ENCODE data around the gene DGKD.

DGKD gene

DNA sequence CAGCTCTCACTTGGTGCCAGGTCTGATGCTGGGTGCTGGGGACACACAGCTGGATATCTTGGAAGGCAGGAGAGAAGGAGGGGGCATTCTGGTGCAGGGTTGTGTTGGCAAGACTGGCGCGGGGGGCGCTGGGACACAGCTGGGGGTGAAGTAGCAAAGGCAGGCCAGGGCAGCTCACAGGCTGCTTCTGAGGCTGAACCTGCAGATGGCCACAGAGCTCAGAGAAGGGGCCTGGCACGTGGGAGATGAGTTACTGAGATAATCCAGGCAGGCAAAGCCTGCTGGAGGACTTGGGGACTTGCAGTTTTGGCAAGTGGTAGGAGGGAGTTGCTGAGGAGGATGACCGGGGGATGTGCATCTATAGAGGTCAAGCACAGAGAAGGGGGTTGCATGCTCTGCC lies 16.2 kb upstream of the DGKD start:
- DNase-seq = no peak

GRCh38 chr2:233338812-233339368 lies 15.4 kb upstream of the DGKD start:
- no peak for DNase-seq

DNA sequence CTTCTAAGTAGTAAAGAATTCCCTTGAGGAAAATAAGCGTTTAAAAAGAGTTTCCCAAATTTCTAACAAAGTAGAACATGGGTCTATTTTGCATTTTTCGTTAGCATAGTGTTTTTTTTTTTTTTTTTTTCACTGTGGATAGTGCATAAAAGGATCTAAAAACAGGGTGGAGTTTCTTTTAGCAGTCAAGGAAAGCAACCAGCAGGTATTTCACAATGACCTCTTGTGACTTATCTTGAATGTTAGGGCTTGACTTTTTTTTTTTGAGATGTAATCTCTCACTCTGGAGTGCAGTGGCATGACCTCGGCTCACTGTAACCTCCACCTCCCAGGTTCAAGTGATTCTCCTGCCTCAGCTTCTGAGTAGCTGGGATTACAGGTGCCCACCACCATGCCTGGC lies 14.9 kb upstream of the DGKD start:
- DNase-seq = no peak

GRCh38 chr2:233341296-233341695 lies 13.0 kb upstream of the DGKD start:
- DNase-seq = no peak

DNA sequence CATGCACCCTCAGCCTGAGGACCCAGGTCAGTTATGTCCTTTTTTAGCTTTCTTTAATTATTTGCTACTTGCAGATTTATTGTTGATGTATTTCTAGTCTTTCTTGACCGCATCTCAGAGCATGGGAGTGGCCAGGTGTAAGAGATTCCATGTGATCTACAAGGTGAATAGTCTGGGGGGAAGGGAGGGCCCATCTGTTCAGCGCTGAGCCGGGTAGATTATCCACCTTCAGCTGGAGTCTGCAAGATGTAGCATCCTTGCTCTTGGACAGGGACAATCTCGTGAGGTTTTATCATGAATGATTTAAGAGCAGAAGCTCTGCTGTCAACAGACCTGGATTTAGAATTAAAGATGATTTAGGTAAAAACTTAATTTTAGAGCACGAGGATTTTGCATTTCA lies 12.0 kb upstream of the DGKD start:
- DNase-seq = peak; percentile 43

DNA sequence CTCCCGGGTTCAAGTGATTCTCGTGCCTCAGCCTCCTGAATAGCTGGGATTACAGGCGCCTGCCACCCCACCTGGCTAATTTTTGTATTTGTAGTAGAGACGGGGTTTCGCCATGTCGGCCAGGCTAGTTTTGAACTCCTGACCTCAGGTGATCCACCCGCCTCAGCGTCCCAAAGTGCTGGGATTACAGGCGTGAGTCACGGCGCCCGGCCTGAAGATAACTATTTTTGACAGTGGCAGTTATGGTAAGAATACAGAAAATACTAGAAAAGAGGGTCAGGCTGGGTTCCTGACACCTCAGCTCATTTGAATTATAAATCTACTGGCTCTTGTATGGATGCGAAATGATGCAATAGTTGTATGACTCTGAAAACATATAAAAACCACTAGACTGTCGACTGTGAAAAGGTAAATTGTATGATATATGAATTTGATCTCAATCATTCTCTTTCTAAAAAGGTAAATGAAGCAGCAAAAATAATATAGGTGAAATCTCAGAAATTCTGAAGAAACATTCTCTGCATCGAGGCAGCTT lies 11.1 kb upstream of the DGKD start:
- DNase-seq = no peak

DNA sequence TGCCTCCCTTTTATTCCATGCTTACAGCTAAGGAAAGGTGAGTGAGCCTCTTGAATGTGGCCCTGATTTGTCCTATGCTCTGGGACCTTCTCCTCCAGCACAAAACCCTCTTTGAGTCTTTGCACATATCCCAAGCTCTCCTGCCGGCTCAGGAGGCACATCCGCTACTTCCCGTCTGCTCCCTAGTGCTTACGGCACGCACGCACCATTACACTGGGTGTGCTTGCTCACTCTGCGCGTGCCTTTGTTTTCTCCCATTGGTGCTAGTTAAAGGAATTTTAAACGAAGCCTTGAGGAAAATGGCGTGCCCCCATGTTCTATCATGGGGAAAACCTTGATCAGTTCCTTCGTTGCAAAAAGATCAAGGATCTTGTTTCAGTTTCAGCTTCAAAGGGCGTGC lies 7.9 kb upstream of the DGKD start:
- no peak for DNase-seq

DNA sequence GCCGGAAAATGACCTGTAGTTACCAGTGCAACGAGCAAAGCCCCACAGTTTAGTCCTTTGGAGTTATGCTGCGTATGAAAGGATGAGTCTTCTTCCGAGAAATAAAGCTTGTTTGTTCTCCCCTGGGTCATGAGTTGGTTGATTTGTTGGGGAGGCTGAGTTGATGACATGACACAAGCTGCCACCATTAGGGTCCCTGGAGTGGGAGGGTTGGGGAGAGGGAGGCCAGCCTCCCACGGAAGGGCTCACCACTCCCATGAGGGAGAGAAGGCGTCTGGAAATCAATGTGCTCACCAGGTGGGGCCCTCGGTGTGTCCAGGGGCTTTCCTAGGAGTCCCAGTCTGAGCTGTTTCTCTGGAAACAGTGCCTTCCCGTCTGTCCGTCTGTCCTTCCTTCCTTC lies 7.4 kb upstream of the DGKD start:
- DNase-seq = no peak

GRCh38 chr2:233349005-233349998 lies 5.0 kb upstream of the DGKD start:
- DNase-seq = no peak

GRCh38 chr2:233350708-233351107 lies 3.6 kb upstream of the DGKD start:
- DNase-seq = peak; percentile 41

DNA sequence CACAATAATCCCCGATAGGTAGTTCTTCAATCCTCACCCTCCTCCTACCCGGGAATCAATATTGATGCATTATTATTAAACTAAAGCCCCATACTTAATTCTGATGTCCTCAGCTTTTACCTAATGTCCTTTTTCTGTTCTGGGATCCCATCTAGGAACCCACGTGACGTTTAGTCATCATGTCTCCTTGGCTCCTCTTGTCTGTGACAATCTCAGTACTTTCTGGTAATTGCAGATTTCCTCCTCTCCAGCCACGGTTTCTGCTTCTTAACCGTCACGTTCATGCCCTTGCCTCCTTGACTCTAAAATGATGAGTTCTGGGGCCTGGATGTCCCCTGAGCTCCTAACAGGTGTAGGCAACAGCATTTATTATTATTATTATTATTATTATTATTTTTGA lies 2.9 kb upstream of the DGKD start:
- no peak for DNase-seq

DNA sequence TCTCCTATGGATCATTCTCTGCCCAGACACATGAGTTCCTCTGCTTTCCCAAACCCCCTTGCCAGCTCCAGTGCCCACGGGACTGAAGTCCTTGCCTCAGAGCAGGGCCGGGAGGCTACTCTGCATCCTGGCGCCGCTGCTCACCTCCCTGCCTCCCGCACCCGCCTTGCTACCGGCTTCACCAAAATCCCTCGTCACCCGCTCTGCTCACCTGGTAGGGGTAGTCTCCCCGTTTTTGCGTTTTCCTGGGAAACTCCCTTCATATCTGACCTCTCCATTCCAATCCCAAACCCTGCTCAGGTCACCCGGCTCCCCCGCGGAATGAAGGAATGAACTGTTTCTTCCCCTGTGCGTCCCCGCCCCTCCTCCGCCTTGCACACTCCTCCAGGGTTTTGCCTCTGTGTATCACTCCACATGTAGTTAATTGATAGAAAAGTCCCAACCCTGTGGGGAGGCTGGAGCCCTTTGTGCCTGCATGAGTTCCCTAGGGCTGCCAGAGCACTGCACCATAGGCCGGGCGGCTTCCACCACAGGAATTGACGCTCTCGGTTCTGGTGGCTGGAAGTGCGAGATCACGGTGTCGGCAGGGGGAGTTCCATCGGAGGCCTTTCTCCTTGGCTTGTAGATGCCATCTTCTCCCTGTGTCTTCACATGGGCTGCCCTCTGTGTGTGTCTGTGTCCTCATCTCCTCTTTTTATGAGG lies 2.0 kb upstream of the DGKD start:
- DNase-seq = no peak

DNA sequence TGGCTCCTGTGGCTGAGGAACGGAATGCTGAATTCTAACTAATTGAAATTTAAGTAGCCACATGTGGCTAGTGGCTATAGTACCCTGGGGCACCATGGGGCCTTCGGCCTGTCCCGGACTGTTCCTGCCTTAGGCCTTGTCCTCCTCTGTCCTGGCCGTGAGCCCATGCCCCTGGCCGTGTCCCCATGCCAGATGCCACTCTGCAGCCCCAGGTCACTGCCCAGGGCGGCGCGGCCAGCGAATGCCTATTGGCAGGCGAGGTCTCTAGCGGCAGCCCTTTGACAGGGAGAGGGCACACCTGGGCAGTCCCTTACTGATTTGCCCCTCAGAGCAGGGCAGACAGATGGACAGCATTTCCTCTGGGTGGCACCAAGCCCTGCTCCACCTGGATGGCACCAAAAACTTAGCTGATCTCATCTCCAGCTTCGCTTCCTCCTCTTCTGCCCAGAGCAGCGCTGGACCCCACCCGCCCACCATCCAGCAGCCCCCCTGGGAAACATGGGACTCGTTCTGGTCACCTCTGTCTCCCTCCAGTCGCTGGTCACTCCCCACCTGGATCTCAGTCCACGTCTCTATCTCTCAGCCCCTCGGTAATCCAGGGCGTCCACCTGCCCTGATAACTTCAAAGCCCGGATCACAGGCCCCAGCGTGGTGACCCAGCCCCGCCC lies 1.1 kb upstream of the DGKD start:
- DNase-seq = no peak

DNA sequence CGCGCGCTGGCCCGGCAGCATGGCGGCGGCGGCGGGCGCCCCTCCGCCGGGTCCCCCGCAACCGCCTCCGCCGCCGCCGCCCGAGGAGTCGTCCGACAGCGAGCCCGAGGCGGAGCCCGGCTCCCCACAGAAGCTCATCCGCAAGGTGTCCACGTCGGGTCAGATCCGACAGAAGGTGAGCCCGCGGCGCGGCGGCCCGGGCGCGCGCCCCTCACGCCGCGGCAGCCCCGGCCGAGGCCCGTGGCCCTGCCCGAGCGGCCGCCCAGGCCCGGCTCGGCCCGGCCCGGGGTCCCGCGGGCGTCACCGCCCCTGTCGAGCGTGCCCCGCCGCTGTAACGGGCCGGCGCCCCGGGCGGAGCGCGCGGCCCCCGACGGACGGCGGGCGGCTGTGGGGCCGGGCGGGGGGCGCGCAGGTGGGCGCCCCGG lies 218 bp downstream of the DGKD start:
- no peak for DNase-seq

DNA sequence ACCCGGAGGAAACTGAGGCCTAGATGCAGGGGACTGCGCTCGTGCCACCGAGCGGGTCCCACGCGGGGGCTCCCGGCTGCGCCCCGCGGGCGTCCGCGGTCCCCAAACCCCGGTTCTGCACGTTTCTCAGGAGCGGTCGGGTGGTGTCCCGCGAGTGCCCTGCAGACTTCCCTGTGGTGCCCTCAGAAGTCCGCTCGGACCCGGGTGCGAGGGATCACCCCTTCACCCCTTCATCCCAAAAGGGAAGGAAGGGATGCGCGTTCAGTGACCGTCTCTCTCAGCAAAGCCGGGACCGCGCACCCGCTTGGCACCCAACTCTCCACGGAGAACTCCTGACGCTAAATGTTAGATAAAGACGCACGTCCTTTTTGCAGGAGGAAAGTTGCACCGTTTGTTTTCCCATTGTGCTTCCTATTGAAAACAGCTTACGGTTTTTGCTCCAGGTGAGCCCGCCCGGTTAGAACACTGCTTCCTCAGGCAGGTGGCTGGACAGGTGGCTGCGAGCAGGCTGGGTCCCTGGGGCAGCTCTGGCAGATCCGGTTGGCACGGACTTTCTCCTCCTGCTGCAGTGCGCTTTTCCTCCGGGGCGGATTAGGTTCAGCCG lies 779 bp downstream of the DGKD start:
- no peak for DNase-seq

GRCh38 chr2:233355916-233356315 lies 1.6 kb downstream of the DGKD start:
- no peak for DNase-seq

DNA sequence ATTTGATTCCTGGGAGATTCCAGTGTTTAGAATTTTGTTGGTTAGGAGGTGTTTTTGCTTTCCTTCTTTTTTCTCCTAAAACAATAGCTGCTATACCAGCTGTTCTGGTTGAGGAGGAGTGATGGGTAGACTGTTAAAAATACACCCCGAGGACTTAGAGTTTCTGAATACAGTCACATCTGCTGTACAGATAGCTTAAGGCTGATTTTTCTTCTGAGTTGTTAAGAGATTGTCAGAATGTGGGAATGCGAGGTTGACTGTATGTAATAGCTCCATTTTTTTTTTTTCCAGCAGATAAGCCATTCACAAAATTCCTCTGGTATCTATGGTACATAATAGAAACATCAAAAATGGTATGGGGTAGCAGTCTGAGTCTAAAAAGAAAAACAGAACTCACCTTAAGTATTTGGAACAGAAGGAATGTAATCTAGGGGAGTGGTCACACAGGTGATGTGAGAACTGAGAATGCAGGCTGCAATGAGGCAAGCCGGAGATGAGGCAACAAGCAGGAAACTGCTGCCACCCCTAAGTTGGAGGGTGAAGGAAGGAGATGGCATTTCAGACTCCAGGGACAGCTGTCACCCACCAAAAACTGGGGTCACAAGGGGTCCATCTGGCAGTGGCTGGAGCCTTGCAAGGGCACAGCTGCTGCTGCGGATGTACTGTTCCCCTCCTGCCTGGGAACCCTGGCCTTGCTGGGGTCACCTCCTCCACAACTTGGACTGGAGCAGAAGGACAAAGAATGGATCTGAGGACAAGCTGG lies 2.4 kb downstream of the DGKD start:
- no peak for DNase-seq

- no peak for DNase-seq
These were observed 4.0 kb downstream of the DGKD start for GRCh38 chr2:233358335-233358734.

DNA sequence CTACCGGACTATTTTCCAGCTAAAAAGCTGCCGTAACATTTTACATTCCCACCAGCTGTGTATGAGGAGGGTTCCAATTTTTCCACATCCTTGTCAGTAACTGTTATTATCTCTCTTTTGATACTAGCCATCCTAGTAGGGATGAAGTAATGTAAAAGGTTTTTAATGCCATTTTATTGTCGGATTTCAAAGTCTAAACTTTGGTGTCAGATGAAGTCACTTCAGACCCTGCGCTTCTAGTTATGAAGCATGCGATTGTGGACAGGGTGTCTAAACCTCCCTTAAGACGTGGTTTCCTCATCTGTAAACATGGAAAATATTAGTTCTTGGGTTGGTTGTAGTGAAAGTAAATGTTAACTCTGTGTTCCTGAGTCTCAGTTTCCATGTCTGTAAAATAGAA lies 4.7 kb downstream of the DGKD start:
- no peak for DNase-seq

DNA sequence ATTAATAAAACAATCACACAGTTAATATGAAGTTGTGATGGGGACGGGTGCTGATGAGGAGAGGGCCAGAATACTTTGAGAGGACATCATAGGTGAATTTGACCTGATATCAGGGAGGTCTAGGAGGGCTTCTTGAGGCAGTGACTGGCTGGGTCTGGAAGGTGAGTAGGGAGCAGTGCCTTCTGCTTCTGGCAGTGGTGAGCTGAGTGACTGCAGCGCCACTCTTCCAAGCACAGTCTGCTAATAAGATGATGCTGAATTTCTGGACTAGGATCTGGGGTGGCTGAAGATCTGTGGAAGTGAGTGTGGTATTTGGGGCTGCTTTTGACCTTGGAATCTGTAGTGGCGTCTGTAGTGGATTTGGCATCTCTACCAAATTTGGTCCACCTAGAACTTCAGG lies 5.5 kb downstream of the DGKD start:
- no peak for DNase-seq

GRCh38 chr2:233360771-233361176 lies 6.5 kb downstream of the DGKD start:
- DNase-seq = no peak

DNA sequence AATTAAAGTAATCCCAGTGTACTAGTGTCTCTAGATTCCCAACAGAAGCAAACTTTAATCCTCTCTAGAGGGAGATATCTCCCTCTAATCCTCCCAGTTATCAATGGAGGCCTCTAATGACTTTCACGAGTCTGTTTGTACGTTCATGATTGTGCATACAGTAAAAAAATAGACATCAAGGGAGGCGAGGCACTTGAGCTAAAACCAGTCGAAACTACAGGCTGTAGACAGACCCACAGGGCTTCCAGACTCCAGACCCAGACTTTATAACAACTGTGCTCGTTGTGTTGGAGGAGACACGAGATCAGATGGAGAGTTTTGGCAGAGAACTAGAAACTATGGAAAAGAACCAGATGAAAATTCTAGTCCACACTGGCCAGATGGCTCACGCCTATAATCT lies 7.0 kb downstream of the DGKD start:
- no peak for DNase-seq

All from NCI-H524 treated with DMSO at 0.1 percent for 48 hours (cell line).